ENCODE data around the gene CRTC3. TPM values are rescaled to one million over a fixed set of nuclear protein-coding genes. Genes with fewer than 3 reads are reported as not detected.

CRTC3 gene
- polyA plus RNA-seq, 1 donor = 28.5 TPM

DNA sequence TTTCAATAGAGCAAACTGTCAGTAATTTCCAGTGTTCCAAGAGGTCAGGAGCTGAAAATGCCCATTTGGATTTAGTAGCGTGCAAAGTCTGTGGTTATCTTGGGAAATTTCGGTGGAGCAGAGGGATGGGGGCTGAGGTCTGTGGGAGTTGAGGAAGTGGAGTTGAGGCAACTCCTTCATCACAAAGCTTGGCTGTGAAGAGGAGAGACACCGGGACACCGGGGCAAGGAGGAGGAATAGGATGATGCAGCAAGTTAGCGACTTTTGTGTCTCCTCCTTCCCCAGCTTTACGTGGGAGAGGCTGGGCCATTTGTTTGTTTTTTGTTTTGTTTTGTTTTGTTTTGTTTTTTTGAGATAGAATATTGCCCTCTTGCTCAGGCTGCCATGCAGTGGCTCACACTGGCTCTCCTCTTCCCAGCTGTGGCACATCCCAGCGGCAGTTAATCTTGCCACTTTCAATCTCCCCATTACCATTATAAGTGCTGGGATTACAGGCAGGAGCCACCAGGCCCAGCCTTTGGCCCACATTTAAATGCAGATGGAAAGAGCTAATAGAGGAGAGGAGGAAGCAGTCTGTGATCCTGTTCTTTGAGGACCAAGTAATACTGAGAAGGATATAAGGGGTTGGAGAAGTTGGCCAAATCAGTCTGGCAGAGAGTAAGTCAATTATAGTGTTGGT, 47.1 kb downstream of the CRTC3 start:
- Histone ChIP-seq H3K36me3 (ENCODE audit: control insufficient read depth, insufficient read depth, low read length) (no peaks in the 10 kb centered on the region), H3K27me3 (ENCODE audit: control insufficient read depth, insufficient read depth, low read length) (no peaks in the 10 kb centered on the region), H3K4me3 (ENCODE audit: low read length) (no peak overlapping the region), H3K27ac (ENCODE audit: low read length) (no peak overlapping the region), H3K4me1 (ENCODE audit: control insufficient read depth, insufficient read depth, low read length) (no peaks in the 10 kb centered on the region), H3K9me3 (ENCODE audit: control insufficient read depth, low read depth, low read length) (no peaks in the 10 kb centered on the region)
- DNase-seq = no peak
- no CpG with 5 or more reads among the region's 7 CpGs for WGBS (ENCODE audit: insufficient coverage, low lambda C conversion rate)

DNA sequence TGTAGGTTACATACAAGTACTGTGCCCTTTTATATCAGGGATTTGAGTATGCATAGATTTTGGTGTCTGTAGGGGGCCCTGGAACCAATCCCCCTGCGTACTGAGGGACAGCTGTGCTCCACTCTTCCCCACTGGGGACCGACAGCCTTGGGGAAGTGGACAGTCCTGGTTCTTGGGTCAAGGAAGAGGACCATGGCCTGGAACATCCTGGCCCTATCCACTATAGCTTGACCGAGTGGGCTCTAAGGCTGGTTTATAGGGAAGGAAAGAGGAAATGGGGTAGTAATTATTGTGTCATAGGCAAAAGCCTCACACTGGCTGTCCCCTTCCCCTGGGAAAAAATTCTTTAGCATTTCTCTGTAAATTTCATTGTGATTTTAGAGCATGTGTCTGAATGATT, 49.5 kb downstream of the CRTC3 start:
- WGBS (ENCODE audit: insufficient coverage, low lambda C conversion rate) = no CpG with 5 or more reads among the region's 3 CpGs
- Histone ChIP-seq H3K27ac (ENCODE audit: low read length) (no peak overlapping the region), H3K36me3 (ENCODE audit: control insufficient read depth, insufficient read depth, low read length) (peaks cover 3% of the 10 kb centered on the region), H3K9me3 (ENCODE audit: control insufficient read depth, low read depth, low read length) (no peaks in the 10 kb centered on the region), H3K4me3 (ENCODE audit: low read length) (no peak overlapping the region), H3K27me3 (ENCODE audit: control insufficient read depth, insufficient read depth, low read length) (no peaks in the 10 kb centered on the region), H3K4me1 (ENCODE audit: control insufficient read depth, insufficient read depth, low read length) (no peaks in the 10 kb centered on the region)
- no peak for DNase-seq

DNA sequence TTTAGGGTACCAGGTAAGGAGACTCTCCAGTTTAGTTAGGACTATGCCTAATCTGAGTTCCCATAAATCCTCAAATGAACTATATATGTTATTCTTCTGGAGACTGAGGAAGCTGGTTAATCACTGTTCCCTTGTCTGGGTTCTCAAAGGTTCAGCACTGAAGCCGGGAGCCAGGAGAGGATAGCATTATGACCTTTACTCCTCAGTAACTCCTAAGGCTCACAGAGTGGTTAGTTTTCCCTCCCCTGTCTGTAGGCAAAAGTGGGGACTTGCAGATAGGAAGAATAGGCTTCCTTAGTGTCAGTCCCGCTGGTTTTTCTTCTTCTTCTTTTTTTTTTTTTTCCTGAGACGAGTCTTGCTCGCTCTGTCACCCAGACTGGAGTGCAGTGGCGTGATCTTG, 50.4 kb downstream of the CRTC3 start:
- 0% methylated on average over 1 of the region's 5 CpGs for WGBS (ENCODE audit: insufficient coverage, low lambda C conversion rate)
- no peaks in the 10 kb centered on the region for H3K4me1 ChIP-seq (ENCODE audit: control insufficient read depth, insufficient read depth, low read length)
- H3K27ac ChIP-seq (ENCODE audit: low read length) = peak overlapping the region; percentile 0
- H3K27me3 ChIP-seq (ENCODE audit: control insufficient read depth, insufficient read depth, low read length) = no peaks in the 10 kb centered on the region
- H3K36me3 ChIP-seq (ENCODE audit: control insufficient read depth, insufficient read depth, low read length) = peaks cover 3% of the 10 kb centered on the region
- no peaks in the 10 kb centered on the region for H3K9me3 ChIP-seq (ENCODE audit: control insufficient read depth, low read depth, low read length)
- no peak overlapping the region for H3K4me3 ChIP-seq (ENCODE audit: low read length)
- peak; percentile 41 to 64 for DNase-seq

DNA sequence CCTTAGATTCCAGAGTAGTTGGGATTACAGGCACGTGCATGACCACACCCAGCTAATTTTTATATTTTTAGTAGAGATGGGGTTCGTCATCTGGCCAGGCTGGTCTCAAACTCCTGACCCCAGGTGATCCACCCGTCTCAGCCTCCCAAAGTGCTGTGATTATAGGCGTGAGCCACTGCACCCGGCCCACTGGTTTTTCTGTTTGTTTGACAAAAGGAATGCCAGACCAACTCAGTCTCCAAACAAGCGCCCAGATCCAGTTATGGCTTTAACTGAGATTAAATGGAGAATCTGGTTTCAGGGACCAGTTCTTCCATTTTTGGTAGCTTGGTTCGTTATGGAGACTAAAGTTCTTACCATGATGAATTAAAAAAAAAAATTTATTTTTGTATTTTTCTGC, 50.8 kb downstream of the CRTC3 start:
- Histone ChIP-seq H3K27me3 (ENCODE audit: control insufficient read depth, insufficient read depth, low read length) (no peaks in the 10 kb centered on the region), H3K4me1 (ENCODE audit: control insufficient read depth, insufficient read depth, low read length) (no peaks in the 10 kb centered on the region), H3K9me3 (ENCODE audit: control insufficient read depth, low read depth, low read length) (no peaks in the 10 kb centered on the region), H3K36me3 (ENCODE audit: control insufficient read depth, insufficient read depth, low read length) (peaks cover 3% of the 10 kb centered on the region), H3K4me3 (ENCODE audit: low read length) (no peak overlapping the region), H3K27ac (ENCODE audit: low read length) (peak overlapping the region; percentile 0)
- 100% methylated on average over 1 of the region's 7 CpGs for WGBS (ENCODE audit: insufficient coverage, low lambda C conversion rate)
- no peak for DNase-seq

DNA sequence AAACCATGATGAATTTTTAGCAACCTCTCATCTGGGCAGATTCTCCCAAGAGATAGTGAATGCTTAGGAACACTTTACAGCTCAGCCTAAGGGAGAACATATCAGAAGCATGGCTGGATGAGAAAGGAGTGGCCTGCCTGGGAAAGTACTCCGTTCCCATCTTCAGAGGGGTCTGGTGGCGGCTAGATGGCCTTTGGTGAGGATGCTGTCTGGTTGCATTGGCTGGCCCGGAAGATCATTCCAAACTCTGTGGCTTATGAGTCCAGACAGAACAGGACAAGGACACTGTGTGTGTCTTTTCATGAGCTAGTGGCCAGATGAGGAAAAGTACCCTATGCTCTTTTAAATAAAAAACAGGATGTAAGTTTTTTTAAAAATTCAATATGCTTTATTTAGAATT, 51.2 kb downstream of the CRTC3 start:
- WGBS (ENCODE audit: insufficient coverage, low lambda C conversion rate) = no CpG with 5 or more reads among the region's 3 CpGs
- no peak for DNase-seq
- Histone ChIP-seq H3K36me3 (ENCODE audit: control insufficient read depth, insufficient read depth, low read length) (peaks cover 3% of the 10 kb centered on the region), H3K4me3 (ENCODE audit: low read length) (no peak overlapping the region), H3K27me3 (ENCODE audit: control insufficient read depth, insufficient read depth, low read length) (no peaks in the 10 kb centered on the region), H3K9me3 (ENCODE audit: control insufficient read depth, low read depth, low read length) (no peaks in the 10 kb centered on the region), H3K4me1 (ENCODE audit: control insufficient read depth, insufficient read depth, low read length) (no peaks in the 10 kb centered on the region), H3K27ac (ENCODE audit: low read length) (no peak overlapping the region)

DNA sequence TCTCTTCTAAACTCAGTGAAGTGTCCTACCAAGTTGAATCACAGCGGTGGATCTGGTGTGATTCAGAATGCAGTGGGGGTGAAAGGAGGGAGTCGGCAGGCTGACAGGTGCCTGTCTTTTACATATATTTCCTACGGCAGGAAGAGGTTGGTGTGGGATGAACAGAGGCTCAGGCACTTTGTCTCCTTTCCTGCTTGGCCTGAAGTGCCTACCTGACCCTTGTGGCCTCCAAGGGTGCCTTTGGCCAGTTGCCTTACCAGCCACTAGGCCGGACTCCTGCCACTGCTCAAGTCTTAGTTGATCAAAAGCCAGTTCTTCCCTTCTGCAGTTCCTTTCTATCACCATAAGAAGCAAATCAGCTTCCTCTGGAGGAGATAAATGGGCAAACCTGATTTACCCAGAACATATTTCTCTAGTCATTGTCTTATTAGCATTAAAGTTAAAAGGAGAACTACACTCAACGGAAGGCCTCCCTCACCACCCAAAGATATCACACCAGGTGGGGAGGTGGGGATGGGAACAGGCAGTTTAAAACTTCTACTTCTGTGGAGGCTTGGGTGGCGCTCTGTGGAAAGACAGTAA, 52.1 kb downstream of the CRTC3 start:
- H3K4me1 ChIP-seq (ENCODE audit: control insufficient read depth, insufficient read depth, low read length) = no peaks in the 10 kb centered on the region
- no CpG with 5 or more reads among the region's 6 CpGs for WGBS (ENCODE audit: insufficient coverage, low lambda C conversion rate)
- H3K27ac ChIP-seq (ENCODE audit: low read length) = no peak overlapping the region
- no peaks in the 10 kb centered on the region for H3K9me3 ChIP-seq (ENCODE audit: control insufficient read depth, low read depth, low read length)
- no peak for DNase-seq
- peaks cover 3% of the 10 kb centered on the region for H3K36me3 ChIP-seq (ENCODE audit: control insufficient read depth, insufficient read depth, low read length)
- no peaks in the 10 kb centered on the region for H3K27me3 ChIP-seq (ENCODE audit: control insufficient read depth, insufficient read depth, low read length)
- no peak overlapping the region for H3K4me3 ChIP-seq (ENCODE audit: low read length)

DNA sequence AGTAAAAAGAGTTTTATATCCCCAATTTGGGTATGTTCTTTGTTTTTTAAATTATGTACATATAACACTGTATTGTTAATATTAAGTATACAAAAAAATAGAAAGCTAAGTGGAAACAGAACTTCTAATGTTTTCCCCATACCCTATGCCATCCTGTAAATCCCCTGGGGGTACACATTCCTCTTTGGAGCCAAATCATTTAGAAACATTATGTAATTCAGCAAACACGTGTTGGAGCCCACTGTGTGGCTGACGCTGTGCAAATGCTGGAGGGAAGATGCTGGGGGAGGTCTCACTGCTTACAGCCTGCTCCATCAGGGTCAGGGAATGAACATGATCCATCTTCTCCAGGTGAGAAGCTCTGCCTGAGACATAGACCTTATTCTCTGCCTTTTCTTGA, 52.8 kb downstream of the CRTC3 start:
- no CpG with 5 or more reads among the region's 2 CpGs for WGBS (ENCODE audit: insufficient coverage, low lambda C conversion rate)
- H3K27ac ChIP-seq (ENCODE audit: low read length) = no peak overlapping the region

DNA sequence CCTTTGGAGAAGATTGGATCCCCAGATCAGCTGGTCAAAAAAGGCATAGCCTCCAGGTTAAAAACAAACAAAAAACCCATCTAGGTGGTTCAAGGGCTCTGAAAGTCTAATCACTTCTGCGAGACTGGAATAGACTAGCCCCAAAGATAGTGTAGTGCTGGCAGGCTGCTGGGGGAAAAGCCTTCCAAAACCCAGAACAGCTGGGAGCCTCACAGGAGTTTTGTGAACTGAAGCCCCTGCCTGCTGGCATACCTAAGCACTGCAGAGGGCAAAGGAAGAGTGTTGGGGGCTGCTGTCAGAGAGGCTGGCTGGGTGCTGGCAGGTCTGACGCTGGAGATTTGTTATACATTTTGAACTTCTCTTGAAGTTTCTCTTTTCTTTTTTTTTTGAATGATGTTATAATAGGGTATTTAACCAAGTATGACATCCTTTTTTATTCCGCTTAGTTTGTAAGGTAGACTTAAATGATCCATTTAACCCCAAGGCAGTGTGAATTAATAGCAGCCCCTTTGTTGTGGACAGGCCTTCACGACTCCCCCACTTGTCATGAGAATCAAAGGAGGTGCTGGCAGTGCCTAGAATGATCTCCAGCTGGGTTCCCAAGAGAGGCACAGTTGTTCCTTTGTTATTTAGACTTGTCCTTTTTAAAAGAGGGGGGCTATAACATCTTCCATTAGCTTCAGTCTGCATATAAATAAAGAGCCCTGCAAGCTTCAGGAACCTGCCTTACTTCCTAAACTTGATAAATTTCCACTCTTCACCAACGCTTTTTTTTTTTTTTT, 53.9 kb downstream of the CRTC3 start:
- 80% methylated on average over 1 of the region's 5 CpGs for WGBS (ENCODE audit: insufficient coverage, low lambda C conversion rate)
- H3K4me3 ChIP-seq (ENCODE audit: low read length) = no peak overlapping the region
- H3K4me1 ChIP-seq (ENCODE audit: control insufficient read depth, insufficient read depth, low read length) = no peaks in the 10 kb centered on the region
- H3K27me3 ChIP-seq (ENCODE audit: control insufficient read depth, insufficient read depth, low read length) = no peaks in the 10 kb centered on the region
- H3K36me3 ChIP-seq (ENCODE audit: control insufficient read depth, insufficient read depth, low read length) = peaks cover 8% of the 10 kb centered on the region
- no peaks in the 10 kb centered on the region for H3K9me3 ChIP-seq (ENCODE audit: control insufficient read depth, low read depth, low read length)
- DNase-seq = no peak
- H3K27ac ChIP-seq (ENCODE audit: low read length) = no peak overlapping the region

More for the DNA sequence above, 52.8 kb downstream of the CRTC3 start:
- no peaks in the 10 kb centered on the region for H3K9me3 ChIP-seq (ENCODE audit: control insufficient read depth, low read depth, low read length)
- no peak overlapping the region for H3K4me3 ChIP-seq (ENCODE audit: low read length)
- peaks cover 3% of the 10 kb centered on the region for H3K36me3 ChIP-seq (ENCODE audit: control insufficient read depth, insufficient read depth, low read length)
- no peaks in the 10 kb centered on the region for H3K4me1 ChIP-seq (ENCODE audit: control insufficient read depth, insufficient read depth, low read length)
- H3K27me3 ChIP-seq (ENCODE audit: control insufficient read depth, insufficient read depth, low read length) = no peaks in the 10 kb centered on the region
- no peak for DNase-seq

DNA sequence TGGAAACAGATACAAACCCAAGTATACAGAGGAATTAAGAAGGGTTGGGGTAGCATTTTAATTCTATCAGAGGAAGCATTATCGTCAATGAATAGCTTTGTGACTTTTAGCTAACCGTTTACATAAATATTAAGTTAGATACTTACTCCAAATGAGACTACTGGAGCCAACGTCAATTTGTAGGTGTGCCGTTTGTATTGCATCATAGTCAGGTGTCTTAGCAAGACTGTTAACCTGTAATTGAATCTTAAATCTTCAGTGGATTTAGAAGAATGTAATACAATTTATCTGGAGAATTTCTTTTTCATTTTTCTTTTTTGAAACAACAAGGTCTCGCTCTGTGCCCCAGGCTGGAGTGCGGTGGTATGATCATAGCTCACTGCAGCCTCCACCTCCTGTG, 55.1 kb downstream of the CRTC3 start:
- no peaks in the 10 kb centered on the region for H3K27me3 ChIP-seq (ENCODE audit: control insufficient read depth, insufficient read depth, low read length)
- DNase-seq = no peak
- WGBS (ENCODE audit: insufficient coverage, low lambda C conversion rate) = no CpG with 5 or more reads among the region's 6 CpGs
- peaks cover 8% of the 10 kb centered on the region for H3K36me3 ChIP-seq (ENCODE audit: control insufficient read depth, insufficient read depth, low read length)
- no peak overlapping the region for H3K27ac ChIP-seq (ENCODE audit: low read length)
- H3K4me3 ChIP-seq (ENCODE audit: low read length) = no peak overlapping the region
- no peaks in the 10 kb centered on the region for H3K4me1 ChIP-seq (ENCODE audit: control insufficient read depth, insufficient read depth, low read length)
- no peaks in the 10 kb centered on the region for H3K9me3 ChIP-seq (ENCODE audit: control insufficient read depth, low read depth, low read length)

DNA sequence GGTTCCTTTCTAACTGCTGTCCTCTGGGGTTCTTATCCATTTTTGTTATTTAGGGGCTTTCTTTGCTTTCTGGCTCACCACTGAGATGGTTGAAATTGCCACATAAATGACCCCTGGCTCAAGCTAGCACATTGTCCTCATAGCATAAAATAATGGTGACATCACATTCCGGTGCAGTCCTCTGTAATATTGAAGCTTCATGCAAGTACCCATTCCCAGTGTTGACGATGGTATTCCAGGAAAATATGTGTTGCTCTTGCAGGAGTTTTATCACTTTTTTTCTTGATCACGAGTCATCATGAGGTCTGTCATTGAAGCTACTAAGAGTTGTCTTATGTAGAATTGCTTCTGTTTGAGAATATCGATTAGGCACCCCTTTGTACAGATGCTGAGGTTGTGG, 56.1 kb downstream of the CRTC3 start:
- Histone ChIP-seq H3K27me3 (ENCODE audit: control insufficient read depth, insufficient read depth, low read length) (no peaks in the 10 kb centered on the region), H3K27ac (ENCODE audit: low read length) (no peak overlapping the region), H3K4me3 (ENCODE audit: low read length) (no peak overlapping the region), H3K4me1 (ENCODE audit: control insufficient read depth, insufficient read depth, low read length) (no peaks in the 10 kb centered on the region), H3K36me3 (ENCODE audit: control insufficient read depth, insufficient read depth, low read length) (peaks cover 8% of the 10 kb centered on the region), H3K9me3 (ENCODE audit: control insufficient read depth, low read depth, low read length) (no peaks in the 10 kb centered on the region)
- no peak for DNase-seq
- 84% methylated on average over 2 of the region's 4 CpGs for WGBS (ENCODE audit: insufficient coverage, low lambda C conversion rate)

Data from large intestine (tissue), 3 donors.